Prostate gland (tissue), 2 donors: Measurements from ENCODE around the gene DRAM1.
A peak's percentile ranks its signal among the peaks of the same experiment; 100 is the strongest.

ENCODE experiments used
- CTCF ChIP-seq, 4 experiments: fragments of 200-600 bp in 2 of 4; fragments of 450-650 bp in 2 of 4; sonication (generic) in 2 of 4; IDR thresholded peaks; 1 replicate in 3 of 4; 2 replicates in 1 of 4; pipeline ENCODE4 v1.5.1; 2016 to 2019; ENCODE audit warnings: antibody characterized with exemption in 4 of 4, mild to moderate bottlenecking in 2 of 4, moderate library complexity in 2 of 4
- POLR2A ChIP-seq: fragments of 450-650 bp; IDR thresholded peaks from one replicate; pipeline ENCODE4 v1.6.1; 2016; ENCODE audit warnings: antibody characterized with exemption, mild to moderate bottlenecking
- POLR2AphosphoS5 ChIP-seq: sonication (generic); formaldehyde crosslinking; IDR thresholded peaks from one replicate; pipeline ENCODE4 v1.6.1; 2017; ENCODE audit warnings: antibody characterized with exemption

DNA sequence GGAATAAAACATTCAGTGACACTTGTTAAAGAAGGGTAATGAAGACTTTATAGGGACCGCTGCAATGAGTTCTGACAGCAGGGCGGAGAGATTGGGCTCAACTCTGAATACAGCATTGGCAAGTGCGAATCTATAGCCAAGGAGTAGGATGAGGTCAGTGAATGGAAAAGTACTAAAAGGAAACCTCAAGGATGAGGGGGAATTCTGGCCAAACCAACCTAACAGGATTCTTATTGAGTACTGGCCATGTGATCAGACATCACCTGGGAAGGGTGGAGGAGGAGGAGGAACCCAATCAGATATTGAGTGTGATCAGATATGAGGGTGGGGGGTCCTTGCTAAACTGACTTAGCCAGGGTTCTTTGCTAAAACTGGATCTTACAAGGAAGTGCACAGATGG is 31.0 kb downstream of the DRAM1 start:
- no peak for TF ChIP-seq CTCF (IDR thresholded peaks at IDR 0.05)
- no peak for TF ChIP-seq POLR2A
- TF ChIP-seq POLR2AphosphoS5, result peak; percentile 52
